SK-N-SH (cell line): Measurements from ENCODE around the gene FGGY. TPM values are rescaled to one million over a fixed set of nuclear protein-coding genes. Genes with fewer than 3 reads are reported as not detected.

ENCODE experiments used
- CTCF ChIA-PET: fragments of 300-600, 350-600 bp; formaldehyde crosslinking; extraction: SDS; loops from one replicate; lab custom pipeline; 2021; lab: Yijun Ruan, JAX
- POLR2A ChIA-PET: fragments of 350-600 bp; sonication (Branson Sonifier 250); formaldehyde crosslinking; extraction: SDS; loops from one replicate; lab custom pipeline; 2020; ENCODE audit warnings: antibody characterized with exemption, inconsistent platforms; lab: Yijun Ruan, JAX
- DNase-seq: peaks from one replicate; pipeline ENCODE4 v3.0.0; 2012
- H2AFZ ChIP-seq: fragments of 200-600 bp; sonication (generic); 2 replicates; pipeline ENCODE4 v1.8.1; 2016; ENCODE audit warnings: antibody characterized with exemption, mild to moderate bottlenecking, low read depth
- H3F3A ChIP-seq: fragments of 200-600 bp; sonication (generic); replicated peaks from 2 replicates; pipeline ENCODE3; 2016; ENCODE audit warnings: antibody characterized with exemption, mild to moderate bottlenecking; ENCODE audit not compliant: insufficient read depth
- H3K27ac ChIP-seq, 2 experiments: fragments of 200-500 bp in 1 of 2; fragments of 200-600 bp in 1 of 2; sonication (Bioruptor generic) in 1 of 2; sonication (generic), shearing (Covaris generic) in 1 of 2; 2 replicates each; pipeline versions ENCODE4 v1.5.1 to v1.6.1; 2014 to 2016; ENCODE audit warnings: low read depth in 2 of 2, inconsistent platforms in 1 of 2, low read length in 1 of 2, mild to moderate bottlenecking in 1 of 2, mixed read lengths in 1 of 2
- H3K27me3 ChIP-seq: fragments of 200-600 bp; sonication (generic), shearing (Covaris generic); 2 replicates; pipeline ENCODE4 v1.6.1; 2016; ENCODE audit warnings: mixed run types; ENCODE audit not compliant: insufficient read depth
- H3K36me3 ChIP-seq, 2 experiments: fragments of 200-500 bp in 1 of 2; fragments of 200-600 bp in 1 of 2; sonication (Bioruptor generic) in 1 of 2; sonication (generic) in 1 of 2; replicated peaks in 1 of 2; 2 replicates each; pipeline versions ENCODE3 to v1.5.1; 2014 to 2016; ENCODE audit warnings: low read length in 1 of 2, mild to moderate bottlenecking in 1 of 2; ENCODE audit not compliant: insufficient read depth in 2 of 2, control insufficient read depth in 1 of 2
- H3K4me1 ChIP-seq, 2 experiments: fragments of 200-500 bp in 1 of 2; fragments of 200-600 bp in 1 of 2; sonication (Bioruptor generic) in 1 of 2; sonication (generic), shearing (Covaris generic) in 1 of 2; 2 replicates each; pipeline versions ENCODE4 v1.5.1 to v1.6.1; 2014 to 2016; ENCODE audit warnings: low read depth in 1 of 2, low read length in 1 of 2, mixed run types in 1 of 2; ENCODE audit not compliant: insufficient read depth in 2 of 2, control insufficient read depth in 1 of 2
- H3K4me2 ChIP-seq: fragments of 200-600 bp; sonication (generic), shearing (Covaris generic); 2 replicates; pipeline ENCODE4 v1.6.1; 2017; ENCODE audit warnings: mixed run types
- H3K4me3 ChIP-seq, 2 experiments: fragments of 200-500 bp in 1 of 2; fragments of 200-600 bp in 1 of 2; sonication (Bioruptor generic) in 1 of 2; sonication (generic), shearing (Covaris generic) in 1 of 2; 2 replicates each; pipeline versions ENCODE4 v1.5.1 to v1.8.1; 2014 to 2016; ENCODE audit warnings: low read depth in 2 of 2, inconsistent platforms in 1 of 2, low read length in 1 of 2, mild to moderate bottlenecking in 1 of 2, mixed read lengths in 1 of 2, moderate library complexity in 1 of 2
- H3K79me2 ChIP-seq: fragments of 200-600 bp; sonication (generic); 2 replicates; pipeline ENCODE4 v1.8.1; 2017; ENCODE audit warnings: mild to moderate bottlenecking; ENCODE audit not compliant: insufficient read depth
- H3K9ac ChIP-seq: fragments of 200-600 bp; sonication (generic); 2 replicates; pipeline ENCODE4 v1.6.1; 2017; ENCODE audit warnings: mixed run types
- H3K9me2 ChIP-seq: fragments of 200-600 bp; sonication (generic); 2 replicates; pipeline ENCODE4 v1.6.1; 2017; ENCODE audit warnings: mixed run types
- H3K9me3 ChIP-seq: fragments of 200-600 bp; sonication (generic); 2 replicates; pipeline ENCODE4 v1.6.1; 2017; ENCODE audit warnings: mixed run types, mild to moderate bottlenecking, moderate library complexity
- H4K20me1 ChIP-seq: fragments of 200-600 bp; sonication (generic); 2 replicates; pipeline ENCODE4 v1.6.1; 2017; ENCODE audit warnings: mild to moderate bottlenecking, mixed run types; ENCODE audit not compliant: insufficient read depth
- CTCF ChIP-seq: fragments of 200-600 bp; sonication (generic); IDR thresholded peaks from 2 replicates; pipeline ENCODE4 v1.6.1; 2017; ENCODE audit warnings: antibody characterized with exemption, mild to moderate bottlenecking, moderate library complexity
- ELF1 ChIP-seq: IDR thresholded peaks from 2 replicates; pipeline ENCODE4 v1.4.0; 2012
- FOSL2 ChIP-seq: IDR thresholded peaks from 2 replicates; pipeline ENCODE4 v1.4.0; 2012; ENCODE audit warnings: low read depth, mild to moderate bottlenecking, moderate library complexity, borderline replicate concordance
- FOXM1 ChIP-seq: IDR thresholded peaks from 2 replicates; pipeline ENCODE4 v1.4.0; 2012; ENCODE audit warnings: low read depth, mild to moderate bottlenecking
- GATA2 ChIP-seq: sonication (generic); formaldehyde crosslinking; IDR thresholded peaks from 2 replicates; pipeline ENCODE4 v1.5.0; 2020; ENCODE audit warnings: mild to moderate bottlenecking, missing genetic modification reagents
- IRF3 ChIP-seq: fragments of 150-350 bp; IDR thresholded peaks from 2 replicates; pipeline ENCODE4 v1.6.1; 2016; ENCODE audit warnings: mild to moderate bottlenecking, low read depth, low read length
- REST ChIP-seq: IDR thresholded peaks from 2 replicates; pipeline ENCODE4 v1.6.1; 2012; ENCODE audit warnings: mild to moderate bottlenecking, low read depth, low read length, moderate library complexity
- RFX5 ChIP-seq: IDR thresholded peaks from 2 replicates; pipeline ENCODE4 v1.6.1; 2012; ENCODE audit warnings: mild to moderate bottlenecking, improper control_type of control experiment, low read length
- RXRA ChIP-seq: IDR thresholded peaks from 2 replicates; pipeline ENCODE4 v1.4.0; 2012; ENCODE audit warnings: low read depth, mild to moderate bottlenecking, borderline replicate concordance
- TCF12 ChIP-seq: IDR thresholded peaks from 2 replicates; pipeline ENCODE4 v1.4.0; 2012
- TEAD4 ChIP-seq: IDR thresholded peaks from 2 replicates; pipeline ENCODE4 v1.4.0; 2012; ENCODE audit warnings: mild to moderate bottlenecking, borderline replicate concordance; ENCODE audit not compliant: insufficient read depth
- USF1 ChIP-seq: IDR thresholded peaks from 2 replicates; pipeline ENCODE4 v1.4.0; 2012; ENCODE audit warnings: low read depth, borderline replicate concordance
- YY1 ChIP-seq: IDR thresholded peaks from 2 replicates; pipeline ENCODE4 v1.4.0; 2012; ENCODE audit warnings: low read depth, mild to moderate bottlenecking
- WGBS: methylation state at CpG from one replicate; pipeline ENCODE4 v1.1.6; 2017; ENCODE audit warnings: low lambda C conversion rate; 5-methylcytosine and 5-hydroxymethylcytosine counted together
- polyA plus RNA-seq, 3 experiments: library from polyadenylated mRNA; depleted of rRNA; stranded (reverse); fragments of >200 nt; gene quantifications; 2 replicates each; pipeline ENCODE4 v1.2.3, GENCODE V29; 2012
- TF ChIP-seq, protein P1 (sequence below): IDR thresholded peaks from 2 replicates; pipeline ENCODE4 v1.4.0; 2012; ENCODE audit warnings: low read depth
- TF ChIP-seq, protein P2 (sequence below): IDR thresholded peaks from 2 replicates; pipeline ENCODE4 v1.4.0; 2012; ENCODE audit warnings: low read depth, borderline replicate concordance

Gene FGGY
- polyA plus RNA-seq, 1 of the 3 experiments (the other 2 are of a cell fraction), result 10.3 TPM

- TF ChIP-seq FOXM1 (no peak), IRF3 (no peak), ELF1 (no peak), TCF12 (no peak)
Observed at GRCh38 chr1:59307591-59307990, 10.7 kb downstream of the FGGY start (continued).

- Histone ChIP-seq H3K36me3 (no peaks in the 10 kb centered on the region), H4K20me1 (no peaks in the 10 kb centered on the region), H3K4me3 (no peak overlapping the region), H3K9ac (no peak overlapping the region), H3K27ac (no peak overlapping the region), H3K9me3 (no peaks in the 10 kb centered on the region; the same call in 1 of the 2 replicates), H2AFZ (no peak overlapping the region), H3K9me2 (no peaks in the 10 kb centered on the region), H3F3A (no peaks in the 10 kb centered on the region), H3K4me2 (no peak overlapping the region), H3K79me2 (no peaks in the 10 kb centered on the region), H3K27me3 (no peaks in the 10 kb centered on the region), H3K4me1 (no peaks in the 10 kb centered on the region; a peak in 1 of 4 replicates)
- no peak for DNase-seq
- TF ChIP-seq REST, result no peak
- CTCF ChIA-PET, result no interaction called here
- POLR2A ChIA-PET, result no interaction called here
Observed at GRCh38 chr1:59308839-59309238, 11.9 kb downstream of the FGGY start.

DNA sequence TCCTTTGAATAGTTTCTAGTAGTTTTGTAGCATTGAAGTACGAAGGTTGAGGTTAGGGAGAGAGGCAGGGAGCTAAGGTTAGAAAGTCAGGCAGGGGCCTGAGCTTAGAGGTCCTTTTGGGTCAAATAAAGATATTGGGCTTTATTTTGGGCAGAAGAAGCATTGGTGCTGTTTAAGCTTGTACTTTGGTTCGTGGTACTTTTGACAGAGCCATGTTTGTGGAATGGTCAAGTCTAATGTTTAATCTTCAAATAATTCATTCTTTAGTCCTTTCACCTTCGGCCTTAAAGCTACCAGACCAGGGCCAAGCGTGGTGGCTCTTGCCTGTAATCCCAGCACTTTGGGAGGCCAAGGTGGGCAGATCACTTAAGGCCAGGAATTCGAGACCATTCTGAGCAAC is 12.5 kb downstream of the FGGY start:
- Histone ChIP-seq H3K9me3 (no peaks in the 10 kb centered on the region; the same call in 1 of the 2 replicates), H3K9ac (no peak overlapping the region), H3K27ac (no peak overlapping the region), H3K4me2 (no peak overlapping the region), H3K27me3 (no peaks in the 10 kb centered on the region), H3K4me3 (no peak overlapping the region), H3K4me1 (no peaks in the 10 kb centered on the region; a peak in 1 of 4 replicates), H4K20me1 (no peaks in the 10 kb centered on the region), H3K9me2 (no peaks in the 10 kb centered on the region), H2AFZ (no peak overlapping the region), H3K36me3 (no peaks in the 10 kb centered on the region), H3K79me2 (no peaks in the 10 kb centered on the region), H3F3A (no peaks in the 10 kb centered on the region)
- 97% methylated on average over 5 of the region's 5 CpGs for WGBS
- CTCF ChIA-PET, result interaction anchor here (0.7 to 0.8 kb wide), 2 partner anchors 129 to 390 kb away, joined by 3 read pairs; no protein-coding TSS in a partner anchor
- no peak for DNase-seq
- POLR2A ChIA-PET, result no interaction called here
- TF ChIP-seq GATA2 (CRISPR knock-in tag) (no peak), USF1 (no peak), RXRA (no peak), YY1 (no peak), IRF3 (no peak), TEAD4 (no peak), CTCF (no peak), RFX5 (no peak), FOSL2 (no peak)
- TF ChIP-seq, protein P1, sequence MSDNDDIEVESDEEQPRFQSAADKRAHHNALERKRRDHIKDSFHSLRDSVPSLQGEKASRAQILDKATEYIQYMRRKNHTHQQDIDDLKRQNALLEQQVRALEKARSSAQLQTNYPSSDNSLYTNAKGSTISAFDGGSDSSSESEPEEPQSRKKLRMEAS, result no peak
- TF ChIP-seq, protein P2, sequence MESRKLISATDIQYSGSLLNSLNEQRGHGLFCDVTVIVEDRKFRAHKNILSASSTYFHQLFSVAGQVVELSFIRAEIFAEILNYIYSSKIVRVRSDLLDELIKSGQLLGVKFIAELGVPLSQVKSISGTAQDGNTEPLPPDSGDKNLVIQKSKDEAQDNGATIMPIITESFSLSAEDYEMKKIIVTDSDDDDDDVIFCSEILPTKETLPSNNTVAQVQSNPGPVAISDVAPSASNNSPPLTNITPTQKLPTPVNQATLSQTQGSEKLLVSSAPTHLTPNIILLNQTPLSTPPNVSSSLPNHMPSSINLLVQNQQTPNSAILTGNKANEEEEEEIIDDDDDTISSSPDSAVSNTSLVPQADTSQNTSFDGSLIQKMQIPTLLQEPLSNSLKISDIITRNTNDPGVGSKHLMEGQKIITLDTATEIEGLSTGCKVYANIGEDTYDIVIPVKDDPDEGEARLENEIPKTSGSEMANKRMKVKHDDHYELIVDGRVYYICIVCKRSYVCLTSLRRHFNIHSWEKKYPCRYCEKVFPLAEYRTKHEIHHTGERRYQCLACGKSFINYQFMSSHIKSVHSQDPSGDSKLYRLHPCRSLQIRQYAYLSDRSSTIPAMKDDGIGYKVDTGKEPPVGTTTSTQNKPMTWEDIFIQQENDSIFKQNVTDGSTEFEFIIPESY, result no peak
